Brain microvascular endothelial cell (primary cell): Measurements from ENCODE around the gene TMEM139.

ENCODE experiments used
- DNase-seq: peaks from one replicate; pipeline ENCODE4 v3.0.0-alpha.2; 2020
- H3K27ac ChIP-seq: fragments of 250-450 bp; sonication (Bioruptor Pico); 2 replicates; pipeline ENCODE4 v1.5.1; 2020; ENCODE audit warnings: mild to moderate bottlenecking, moderate library complexity
- H3K27me3 ChIP-seq: fragments of 250-450 bp; sonication (Bioruptor Pico); replicated peaks from 2 replicates; pipeline ENCODE4 v1.5.1; 2020; ENCODE audit warnings: mild to moderate bottlenecking
- H3K36me3 ChIP-seq: fragments of 250-450 bp; sonication (Bioruptor Pico); replicated peaks from 2 replicates; pipeline ENCODE4 v1.5.1; 2020; ENCODE audit warnings: mild to moderate bottlenecking
- H3K4me3 ChIP-seq: 2 replicates; pipeline ENCODE4 v1.5.1; 2011; ENCODE audit warnings: low read depth, mild to moderate bottlenecking, control low read depth, low read length, moderate library complexity
- CTCF ChIP-seq: IDR thresholded peaks from 2 replicates; pipeline ENCODE4 v1.5.1; 2011; ENCODE audit warnings: low read depth, mild to moderate bottlenecking, moderate library complexity, low read length, control low read depth, inconsistent platforms; ENCODE audit errors: missing control alignments
- in situ Hi-C: cut with HindIII; loops from 2 replicates; pipeline ENCODE4 v1.10.0; 2017; ENCODE audit warnings: low sequenced_read_pairs, low pct_ligation_motif_present

TMEM139 gene

GRCh38 chr7:143284591-143285469 lies at the start of gene TMEM139:
TSS of gene TMEM139 (plus strand) at chr7:143284958. CDS start at chr7:143285958, 1,000 bp downstream.
- Histone ChIP-seq H3K36me3 (no peaks in the 10 kb centered on the region), H3K27ac (no peak within 1 kb of the TSS), H3K27me3 (no peaks in the 10 kb centered on the region), H3K4me3 (no peak within 1 kb of the TSS)
- no peak for DNase-seq
- in situ Hi-C loops = no loop called here
- no peak for TF ChIP-seq CTCF

- Histone ChIP-seq H3K36me3 (no peaks in the 10 kb centered on the region), H3K4me3 (no peak overlapping the region), H3K27me3 (no peaks in the 10 kb centered on the region), H3K27ac (no peak overlapping the region)
- no peak for TF ChIP-seq CTCF
- DNase-seq = no peak
- in situ Hi-C loops = no loop called here
Measured at GRCh38 chr7:143235561-143235960, 49.2 kb upstream of the TMEM139 start.

GRCh38 chr7:143236408-143236990 lies 48.3 kb upstream of the TMEM139 start:
- in situ Hi-C loops = no loop called here
- no peaks in the 10 kb centered on the region for H3K27me3 ChIP-seq
- no peak overlapping the region for H3K27ac ChIP-seq
- H3K4me3 ChIP-seq = no peak overlapping the region
- TF ChIP-seq CTCF = no peak
- no peaks in the 10 kb centered on the region for H3K36me3 ChIP-seq
- no peak for DNase-seq

- no peak for DNase-seq
- no peak for TF ChIP-seq CTCF
- no peak overlapping the region for H3K27ac ChIP-seq
- H3K4me3 ChIP-seq = no peak overlapping the region
- in situ Hi-C loops = no loop called here
- no peaks in the 10 kb centered on the region for H3K36me3 ChIP-seq
- no peaks in the 10 kb centered on the region for H3K27me3 ChIP-seq
Measured at GRCh38 chr7:143237366-143237765, 47.4 kb upstream of the TMEM139 start.

GRCh38 chr7:143238289-143238980 lies 46.3 kb upstream of the TMEM139 start:
- no peak for TF ChIP-seq CTCF
- Histone ChIP-seq H3K27me3 (no peaks in the 10 kb centered on the region), H3K27ac (no peak overlapping the region), H3K4me3 (no peak overlapping the region), H3K36me3 (no peaks in the 10 kb centered on the region)
- no peak for DNase-seq
- in situ Hi-C loops = no loop called here
